Peyer's patch (tissue), 4 donors: ENCODE results near the gene ACRBP.

Experiments used
- POLR2A ChIP-seq, 2 donors: fragments of 450-650 bp; IDR thresholded peaks; one replicate each; pipeline ENCODE4 v1.5.1; 2017; ENCODE audit warnings: antibody characterized with exemption in 2 of 2, mild to moderate bottlenecking in 2 of 2, moderate library complexity in 2 of 2
- TF ChIP-seq, protein P1 (sequence below), 6 experiments: fragments of 450-650 bp in 4 of 6; fragments of 200-600 bp in 2 of 6; sonication (generic) in 1 of 6; IDR thresholded peaks; one replicate each; pipeline ENCODE4 v1.5.1; 2017 to 2019; ENCODE audit warnings: antibody characterized with exemption in 6 of 6, mild to moderate bottlenecking in 3 of 6, moderate library complexity in 1 of 6

DNA sequence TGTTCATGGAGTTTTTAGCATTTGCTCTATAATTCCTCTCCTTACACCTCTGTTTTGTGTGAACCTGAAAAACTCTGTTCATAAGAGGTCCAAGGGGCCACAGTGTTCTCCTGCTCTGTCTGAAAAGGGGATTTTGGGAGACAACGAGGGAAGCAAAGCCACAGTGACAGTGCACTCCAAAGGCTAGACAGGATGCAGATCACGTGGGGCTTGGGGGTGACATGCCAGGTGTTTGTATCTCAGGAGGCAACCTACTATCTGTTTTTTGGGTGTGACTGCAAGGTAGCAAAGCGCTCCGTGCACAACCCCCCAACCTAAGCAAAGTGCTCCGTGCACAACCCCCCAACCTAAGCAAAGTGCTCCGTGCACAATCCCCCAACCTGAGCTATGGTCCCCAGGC lies 35.0 kb downstream of the ACRBP start:
- TF ChIP-seq, protein P1, sequence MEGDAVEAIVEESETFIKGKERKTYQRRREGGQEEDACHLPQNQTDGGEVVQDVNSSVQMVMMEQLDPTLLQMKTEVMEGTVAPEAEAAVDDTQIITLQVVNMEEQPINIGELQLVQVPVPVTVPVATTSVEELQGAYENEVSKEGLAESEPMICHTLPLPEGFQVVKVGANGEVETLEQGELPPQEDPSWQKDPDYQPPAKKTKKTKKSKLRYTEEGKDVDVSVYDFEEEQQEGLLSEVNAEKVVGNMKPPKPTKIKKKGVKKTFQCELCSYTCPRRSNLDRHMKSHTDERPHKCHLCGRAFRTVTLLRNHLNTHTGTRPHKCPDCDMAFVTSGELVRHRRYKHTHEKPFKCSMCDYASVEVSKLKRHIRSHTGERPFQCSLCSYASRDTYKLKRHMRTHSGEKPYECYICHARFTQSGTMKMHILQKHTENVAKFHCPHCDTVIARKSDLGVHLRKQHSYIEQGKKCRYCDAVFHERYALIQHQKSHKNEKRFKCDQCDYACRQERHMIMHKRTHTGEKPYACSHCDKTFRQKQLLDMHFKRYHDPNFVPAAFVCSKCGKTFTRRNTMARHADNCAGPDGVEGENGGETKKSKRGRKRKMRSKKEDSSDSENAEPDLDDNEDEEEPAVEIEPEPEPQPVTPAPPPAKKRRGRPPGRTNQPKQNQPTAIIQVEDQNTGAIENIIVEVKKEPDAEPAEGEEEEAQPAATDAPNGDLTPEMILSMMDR (IDR thresholded peaks at IDR 0.05) = no peak
- no peak for TF ChIP-seq POLR2A (IDR thresholded peaks at IDR 0.05)
